AG08396 (cell line): ENCODE results near the gene ARPC2.
"Not testable (repeated sequence)": the region's sequence is repeated elsewhere in the genome, so short reads cannot be mapped to it uniquely, and the experiment has no call there.

ENCODE experiments used
- DNase-seq: peaks from one replicate; pipeline ENCODE4 v3.0.0; 2012; ENCODE audit warnings: low spot score, mixed read lengths

Gene ARPC2

DNA sequence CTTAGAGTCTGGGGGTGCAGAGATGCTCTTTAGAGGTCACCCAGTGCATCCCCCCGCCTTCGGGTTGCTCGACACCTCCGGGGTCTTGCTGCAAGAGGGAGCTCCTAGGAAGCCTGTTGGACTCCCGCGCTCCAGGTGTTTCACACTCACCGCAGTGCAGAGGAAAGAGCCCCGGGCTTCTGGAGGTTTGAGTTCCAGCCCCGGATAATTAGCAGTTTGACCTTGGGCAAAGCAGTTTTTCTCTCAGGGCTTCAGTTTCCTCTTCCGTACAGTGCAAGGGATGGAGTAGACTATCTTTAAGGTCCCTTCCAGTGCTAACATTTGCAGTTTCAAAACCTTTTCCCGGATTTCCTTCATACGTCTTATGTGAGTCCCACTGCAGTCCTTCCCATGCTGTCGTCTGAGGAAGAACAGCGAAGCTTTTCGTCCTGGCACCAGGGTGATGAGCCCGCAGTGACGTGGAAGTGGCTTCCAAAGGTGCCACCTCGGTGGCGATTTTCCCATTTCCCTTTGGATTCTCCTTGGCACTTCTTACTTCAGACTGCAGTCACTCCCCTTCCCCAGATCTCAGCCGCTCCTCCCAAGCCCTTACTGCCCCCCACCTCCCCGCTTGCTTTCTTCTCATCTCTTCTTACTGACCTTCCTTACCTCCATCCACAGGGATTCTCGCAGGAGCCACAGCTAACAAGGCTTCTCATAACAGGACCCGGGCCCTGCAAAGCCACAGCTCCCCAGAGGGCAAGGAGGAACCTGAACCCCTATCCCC is 53.9 kb downstream of the ARPC2 start:
- DNase-seq: no peak

DNA sequence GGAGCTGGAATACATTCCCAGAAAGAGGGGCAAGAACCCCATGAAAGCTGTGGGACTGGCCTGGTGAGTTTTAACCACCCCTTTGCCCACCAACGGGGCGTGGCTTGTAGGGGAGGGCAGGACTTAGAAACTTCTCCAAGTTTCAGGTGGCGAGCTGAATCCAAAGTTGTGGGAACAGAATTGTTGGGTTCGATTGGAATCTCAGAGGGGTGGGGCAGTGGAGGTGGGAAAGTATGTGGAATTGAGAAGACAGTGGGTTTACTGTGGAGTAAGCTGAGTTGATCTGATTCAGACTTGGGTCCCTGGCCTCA is 54.5 kb downstream of the ARPC2 start:
- DNase-seq: no peak

DNA sequence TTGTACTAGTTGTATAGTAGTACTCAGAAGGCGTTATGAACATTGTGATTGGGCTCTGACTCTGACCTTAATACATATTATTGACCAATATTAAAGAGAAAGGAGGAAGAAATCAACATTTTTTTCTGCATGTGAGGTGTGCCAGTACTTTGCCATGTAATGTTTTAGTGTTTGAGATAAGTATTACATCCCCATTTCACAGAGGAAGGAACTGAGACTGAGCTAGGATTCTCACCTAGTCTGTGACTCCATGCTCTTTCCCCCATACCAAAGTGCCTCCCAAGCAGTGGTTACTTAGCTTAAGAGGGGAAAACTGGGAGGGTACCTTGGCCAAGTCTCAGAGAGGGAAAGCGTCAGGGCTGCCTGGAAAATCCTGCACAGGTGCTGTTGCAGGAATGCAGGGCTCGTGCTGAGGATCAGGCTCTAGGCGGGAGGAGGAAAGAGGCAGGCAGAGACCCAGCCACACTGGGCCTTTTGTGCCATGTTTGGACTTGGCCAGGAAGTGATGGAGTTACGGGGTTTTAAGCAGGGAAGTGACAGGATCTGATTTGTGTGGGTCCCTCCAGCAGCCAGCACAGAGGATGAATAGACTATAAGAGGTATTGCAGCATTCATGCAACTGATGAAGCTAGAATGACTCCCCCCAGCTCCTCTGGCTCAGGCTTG is 55.0 kb downstream of the ARPC2 start:
- no peak for DNase-seq

DNA sequence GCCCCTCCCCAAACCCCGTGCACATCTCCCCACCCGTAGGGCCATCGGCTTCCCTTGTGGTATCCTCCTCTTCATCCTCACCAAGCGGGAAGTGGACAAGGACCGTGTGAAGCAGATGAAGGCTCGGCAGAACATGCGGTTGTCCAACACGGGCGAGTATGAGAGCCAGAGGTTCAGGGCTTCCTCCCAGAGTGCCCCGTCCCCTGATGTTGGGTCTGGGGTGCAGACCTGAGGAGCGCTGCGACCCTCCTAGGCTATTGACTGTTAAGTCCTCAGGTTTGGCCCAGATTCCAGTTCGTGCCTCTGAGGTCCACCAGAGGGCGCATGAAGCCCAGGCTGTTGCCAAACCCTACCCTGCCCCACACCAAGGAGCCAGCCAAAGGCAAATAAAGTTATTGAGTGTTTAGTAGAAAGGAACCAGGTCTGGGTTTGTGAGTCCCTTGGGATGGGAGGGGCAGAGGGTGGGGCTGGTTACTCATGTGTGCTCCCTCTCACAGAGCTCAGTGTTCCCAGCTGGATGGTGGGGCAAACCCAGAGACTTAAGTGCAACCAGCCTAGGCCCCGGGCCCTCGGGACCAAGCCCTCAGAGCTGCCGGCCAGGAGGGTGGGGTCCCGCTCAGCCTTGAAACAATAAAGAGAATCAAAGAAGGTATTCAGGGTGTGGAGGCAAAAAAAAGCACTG is 55.7 kb downstream of the ARPC2 start:
- peak; percentile 81 for DNase-seq

DNA sequence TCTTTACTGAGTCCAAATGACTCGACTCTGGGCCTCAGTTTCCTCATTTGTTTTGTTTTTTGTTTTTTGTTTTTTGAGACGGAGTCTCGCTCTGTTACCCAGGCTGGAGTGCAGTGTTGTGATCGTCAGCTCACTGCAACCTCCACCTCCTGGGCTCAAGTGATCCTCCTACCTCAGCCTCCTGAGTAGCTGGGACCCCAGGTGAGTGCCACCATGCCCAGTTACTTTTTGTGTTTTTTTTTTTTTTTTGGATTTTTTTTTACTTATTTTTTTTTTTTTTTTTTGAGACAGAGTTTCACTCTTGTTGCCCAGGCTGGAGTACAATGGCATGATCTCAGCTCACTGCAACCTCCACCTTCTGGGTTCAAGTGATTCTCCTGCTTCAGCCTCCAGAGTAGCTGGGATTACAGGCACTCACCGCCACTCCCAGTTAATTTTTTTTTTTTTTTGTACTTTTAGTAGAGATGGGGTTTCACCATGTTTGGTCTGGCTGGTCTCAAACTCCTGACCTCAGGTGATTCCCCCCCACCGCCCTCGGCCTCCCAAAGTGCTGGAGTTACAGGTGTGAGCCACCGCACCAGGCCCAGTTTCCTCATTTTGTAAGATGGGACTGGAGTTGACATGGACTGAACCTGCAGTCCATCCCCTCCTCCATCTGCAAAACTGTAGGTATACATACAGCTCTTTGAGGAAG is 56.4 kb downstream of the ARPC2 start:
- DNase-seq: not testable (repeated sequence)

DNA sequence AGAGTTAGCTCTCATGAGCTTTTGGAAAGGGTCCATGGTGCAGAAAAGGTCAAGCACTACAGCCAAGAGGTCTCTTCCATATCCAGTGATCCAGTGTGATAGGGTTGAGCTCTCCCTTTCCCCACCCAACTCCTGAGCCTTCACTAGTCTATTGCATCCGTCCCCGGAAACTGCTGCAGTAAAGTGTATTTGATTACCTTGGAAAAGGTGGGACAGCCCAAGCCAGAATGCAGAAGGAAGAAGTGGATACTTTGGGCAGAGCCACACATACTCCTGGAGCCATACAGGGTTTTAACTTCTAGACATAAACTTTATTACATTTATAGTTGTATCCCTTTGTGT is 56.9 kb downstream of the ARPC2 start:
- DNase-seq: no peak

DNA sequence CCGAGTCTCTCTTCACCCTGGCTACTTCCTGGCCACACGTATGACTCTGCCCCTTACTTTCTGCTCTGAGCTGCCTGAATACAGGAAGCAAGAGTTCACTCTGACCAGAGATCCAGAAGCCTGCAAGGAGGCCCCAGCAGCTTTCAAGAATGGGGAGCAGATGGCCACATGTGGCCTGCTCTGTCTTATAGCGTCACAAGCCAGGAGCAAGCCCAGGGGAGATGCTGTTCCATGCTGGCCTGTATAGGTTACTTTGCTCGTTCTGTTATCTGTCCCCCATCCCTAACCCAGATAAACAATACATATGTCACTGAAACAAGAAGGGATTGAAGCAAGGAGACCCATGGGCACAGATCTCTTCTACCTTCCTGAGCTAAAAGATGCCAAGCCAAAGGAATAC is 57.6 kb downstream of the ARPC2 start:
- DNase-seq: no peak

DNA sequence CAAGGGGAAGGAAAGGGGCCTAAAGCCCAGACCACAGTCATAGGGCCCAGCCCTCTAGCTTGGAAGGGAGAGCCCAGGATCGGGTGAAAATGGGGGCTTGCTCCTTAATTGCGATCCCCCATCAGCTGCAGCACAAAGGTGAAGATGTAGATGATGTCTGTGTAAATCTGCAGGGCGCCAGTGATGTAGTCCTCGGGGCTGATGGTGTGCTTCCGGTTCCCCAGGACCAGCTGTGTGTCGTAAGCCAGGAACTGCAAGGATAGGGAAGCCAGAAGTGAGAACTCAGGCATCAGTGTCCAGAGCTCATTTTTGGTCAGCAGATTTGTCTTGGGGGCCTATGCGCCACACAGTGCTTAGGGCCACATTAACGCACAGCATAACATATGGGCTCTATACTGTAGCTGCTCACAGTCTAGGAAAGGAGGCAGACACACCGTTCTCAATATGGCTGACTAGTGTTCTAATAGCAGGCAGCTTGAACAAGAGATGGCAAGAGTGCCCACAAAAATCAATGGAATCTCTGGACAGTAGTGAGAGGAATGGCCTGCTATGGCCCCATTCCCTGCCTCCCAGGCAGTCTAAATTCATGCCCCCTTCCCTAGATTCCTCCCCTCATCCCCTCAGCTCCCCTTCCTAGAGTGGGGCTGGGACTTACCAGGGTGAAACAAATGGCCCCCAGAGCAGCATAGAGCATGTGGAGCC is 58.5 kb downstream of the ARPC2 start:
- no peak for DNase-seq

DNA sequence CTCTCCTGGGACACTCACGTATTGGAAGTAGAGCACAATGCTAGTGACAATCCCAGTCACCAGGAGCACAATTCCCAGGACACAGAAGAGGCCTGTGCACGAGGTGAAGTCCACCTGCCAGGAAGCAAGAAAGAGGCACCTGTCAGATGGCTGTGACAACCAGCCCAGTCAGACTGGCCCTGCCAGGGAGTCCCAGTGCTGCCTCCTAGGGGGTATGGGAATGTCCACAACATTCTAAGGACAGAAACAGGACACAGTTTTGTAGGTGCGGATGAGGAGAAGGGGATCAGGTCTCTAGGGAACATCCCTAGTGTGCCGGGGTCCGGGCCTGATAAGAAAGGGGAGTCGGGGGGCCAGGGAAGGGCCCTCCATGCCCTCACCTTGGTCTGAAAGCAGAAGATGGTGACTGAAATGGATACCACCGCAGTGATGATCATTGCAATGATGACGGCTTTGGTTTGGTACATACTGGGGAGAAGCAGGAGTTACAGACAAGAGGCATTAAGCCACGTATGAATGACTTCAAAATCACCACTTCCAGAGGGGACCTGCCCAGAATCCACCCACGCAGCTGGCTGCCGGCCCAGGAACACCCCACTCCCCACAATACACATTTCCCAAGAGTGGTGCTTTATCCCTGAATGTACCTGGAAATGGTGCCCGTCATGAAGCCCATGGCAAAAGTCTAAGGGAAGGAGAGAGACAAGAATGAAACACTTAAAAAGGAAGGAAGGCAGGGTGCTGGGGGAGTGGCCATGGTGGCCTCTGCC is 60.2 kb downstream of the ARPC2 start:
- no peak for DNase-seq

DNA sequence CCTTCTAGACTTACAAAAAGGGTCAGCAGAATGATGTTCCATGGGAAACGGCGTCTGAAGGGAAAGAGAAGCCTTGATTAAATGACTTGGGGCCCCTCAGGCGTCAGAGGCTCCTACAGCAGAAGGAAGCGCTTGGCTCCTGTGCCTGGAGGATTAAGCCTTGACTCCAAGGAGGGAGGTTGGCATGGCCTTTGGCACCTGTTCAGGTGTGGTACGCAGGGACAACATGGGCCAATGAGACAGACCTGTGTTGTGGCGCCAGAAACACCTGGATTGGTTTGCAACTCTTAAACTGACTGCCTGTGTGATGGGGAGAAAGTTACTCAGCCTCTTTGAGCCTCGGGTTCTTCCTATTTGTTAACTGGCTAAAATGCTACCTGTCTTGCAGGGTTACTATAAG is 60.9 kb downstream of the ARPC2 start:
- no peak for DNase-seq

DNA sequence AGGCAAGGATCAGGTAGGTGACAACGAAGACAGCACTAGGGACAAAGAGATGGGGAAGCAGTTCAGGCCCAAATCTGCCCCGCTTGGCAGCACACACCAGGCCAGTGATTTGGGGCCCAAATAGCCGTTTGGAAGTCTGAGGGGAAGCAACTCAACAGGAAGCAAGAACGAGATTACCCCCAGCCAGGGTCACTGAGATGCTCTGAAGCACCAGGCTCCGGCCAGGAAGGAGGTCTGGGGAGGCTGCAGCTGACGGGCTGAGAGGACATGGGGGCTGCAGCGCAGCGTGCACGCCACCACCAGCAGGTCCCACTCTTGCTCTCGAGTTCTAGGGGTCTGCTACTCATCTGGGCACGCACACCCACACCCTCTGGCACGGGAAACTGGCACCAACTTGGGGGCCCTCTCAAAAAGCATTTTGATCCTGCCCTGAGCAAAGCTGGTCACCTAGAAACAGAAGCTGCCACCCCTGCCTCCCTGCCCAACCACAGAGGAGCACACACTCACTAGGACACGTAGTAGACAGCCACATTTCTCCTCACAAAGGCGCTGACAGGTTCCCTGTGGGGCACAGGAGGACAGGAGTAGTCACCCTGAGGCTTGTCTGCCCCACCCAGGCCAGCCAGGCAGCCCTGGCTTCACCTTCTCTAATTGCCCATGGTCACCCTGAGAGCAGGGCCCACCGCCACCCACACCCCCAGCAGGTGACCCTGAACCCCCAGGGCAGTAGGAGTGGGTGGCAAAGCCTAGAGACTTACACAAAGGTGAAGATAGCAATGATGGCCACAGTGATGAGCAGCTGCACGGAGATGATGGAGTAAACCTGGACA is 61.8 kb downstream of the ARPC2 start:
- DNase-seq: no peak

DNA sequence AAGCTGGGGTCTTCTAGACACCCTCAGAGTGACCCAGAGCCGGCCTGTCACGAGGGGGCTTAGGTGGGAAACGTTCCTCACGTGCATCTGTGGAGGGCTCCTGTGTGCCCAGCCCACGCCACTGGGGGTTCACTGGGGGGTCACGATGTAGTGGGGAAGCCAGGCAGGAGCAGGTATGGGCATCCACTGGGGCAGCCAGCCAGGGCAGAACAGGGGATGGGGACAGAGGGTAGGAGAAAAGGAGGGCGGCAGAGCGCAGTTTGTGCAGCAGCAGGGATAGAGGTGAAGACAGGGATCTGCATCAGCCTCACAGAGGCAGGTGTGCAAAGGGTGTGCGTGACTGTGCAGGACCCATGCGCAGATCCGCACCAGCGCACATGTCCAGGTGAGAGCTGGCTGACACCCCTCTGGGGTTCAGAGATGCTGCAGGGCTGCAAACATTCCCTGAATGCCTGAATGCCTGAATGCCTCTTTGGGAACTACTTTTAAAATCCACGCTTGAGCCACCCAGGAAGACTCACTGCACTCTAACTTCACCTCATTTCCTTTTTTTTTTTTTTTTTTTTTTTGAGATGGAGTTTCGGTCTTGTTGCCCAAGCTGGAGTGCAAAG is 63.4 kb downstream of the ARPC2 start:
- DNase-seq: no peak

DNA sequence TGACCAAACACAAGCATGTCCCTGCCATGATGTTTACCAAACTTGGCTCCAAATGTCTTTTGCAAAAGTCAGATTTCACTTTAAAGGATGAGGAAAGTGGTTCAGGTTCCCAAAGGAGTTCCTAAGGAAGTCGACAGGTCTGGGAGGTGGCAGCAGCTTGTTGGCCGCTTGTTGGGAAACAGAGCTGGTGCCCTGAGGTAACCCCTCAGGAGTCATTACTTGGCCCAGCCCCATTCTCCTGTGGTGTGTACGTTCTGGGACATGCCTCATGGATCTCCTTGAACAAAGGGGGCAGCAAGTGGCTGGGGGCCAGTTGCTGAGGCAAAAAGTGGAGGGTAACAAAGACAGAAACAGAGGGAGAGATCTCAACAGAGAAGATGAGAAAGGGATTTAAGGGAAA is 64.5 kb downstream of the ARPC2 start:
- no peak for DNase-seq

DNA sequence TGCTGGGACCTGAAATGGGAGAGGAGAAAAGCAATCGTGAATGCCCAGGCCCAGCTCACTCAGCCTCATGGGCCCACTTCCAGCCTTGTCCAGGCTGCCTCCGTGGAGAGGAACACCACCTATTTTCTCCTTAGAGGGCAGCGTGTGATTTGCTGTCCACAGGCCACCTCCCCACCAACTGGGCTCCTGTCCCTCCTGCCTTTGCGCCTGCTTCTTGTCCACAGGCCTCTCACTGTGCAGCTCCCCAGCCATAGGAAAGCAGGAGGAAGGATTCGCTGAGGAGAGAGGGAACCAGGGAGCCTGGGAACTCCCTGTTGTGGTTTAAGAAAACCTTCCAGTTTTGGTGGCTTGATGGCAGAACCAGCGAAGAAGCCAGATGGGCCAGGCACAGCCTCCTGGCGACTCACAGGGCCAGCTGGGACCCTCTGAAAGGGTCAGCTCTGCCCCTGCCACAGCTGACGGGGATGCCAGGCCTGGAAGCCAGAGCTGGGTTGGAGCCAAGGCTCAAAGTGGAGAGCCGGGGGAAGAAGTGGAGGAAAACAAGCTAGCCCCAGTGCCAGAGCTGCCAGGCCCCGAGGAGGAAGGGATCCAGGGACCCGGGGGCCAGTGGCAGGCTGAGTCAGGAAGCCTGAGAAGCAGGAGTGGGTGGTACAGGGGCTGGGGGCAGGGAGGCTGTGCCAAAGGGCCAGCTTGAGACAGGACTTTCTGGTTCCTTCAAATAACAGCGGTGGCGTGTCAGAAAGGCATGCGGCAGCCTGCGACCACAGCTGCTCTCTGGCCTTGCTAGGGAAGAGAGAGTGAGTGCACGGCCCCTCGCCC is 65.4 kb downstream of the ARPC2 start:
- peak; percentile 54 for DNase-seq

DNA sequence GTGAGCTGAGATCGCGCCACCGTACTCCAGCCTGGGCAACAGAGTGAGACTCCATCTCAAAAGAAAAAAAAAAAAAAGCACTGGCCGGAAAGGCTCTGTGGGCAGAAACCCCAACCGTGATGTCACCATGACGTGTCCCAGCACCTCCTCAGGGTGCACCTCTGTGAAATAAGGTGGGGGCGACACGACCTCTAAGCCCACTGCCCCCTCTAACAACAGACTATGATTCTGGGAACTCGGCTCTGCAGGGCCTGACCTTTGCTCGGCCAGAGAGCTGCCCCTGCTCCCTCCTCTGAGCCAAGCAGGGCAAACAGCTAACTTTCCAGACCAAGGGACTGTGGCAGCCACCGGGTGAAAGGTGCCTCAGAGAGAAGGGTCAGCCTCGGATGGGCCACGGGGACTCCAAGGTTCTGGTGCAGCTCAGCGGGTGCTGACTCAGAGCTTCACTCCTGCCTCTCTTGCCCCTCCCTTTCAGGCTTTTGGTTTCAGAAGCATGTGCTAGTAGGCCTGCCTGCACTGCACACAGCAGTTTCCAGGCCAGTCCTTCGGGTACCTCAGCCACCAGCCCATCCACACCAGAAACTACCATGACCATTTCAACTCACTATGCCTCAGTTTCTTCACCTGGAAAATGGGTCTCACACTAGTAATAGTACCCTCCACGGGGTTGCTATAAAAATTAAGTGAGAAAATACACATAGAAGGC is 67.3 kb downstream of the ARPC2 start:
- peak; percentile 78 for DNase-seq

DNA sequence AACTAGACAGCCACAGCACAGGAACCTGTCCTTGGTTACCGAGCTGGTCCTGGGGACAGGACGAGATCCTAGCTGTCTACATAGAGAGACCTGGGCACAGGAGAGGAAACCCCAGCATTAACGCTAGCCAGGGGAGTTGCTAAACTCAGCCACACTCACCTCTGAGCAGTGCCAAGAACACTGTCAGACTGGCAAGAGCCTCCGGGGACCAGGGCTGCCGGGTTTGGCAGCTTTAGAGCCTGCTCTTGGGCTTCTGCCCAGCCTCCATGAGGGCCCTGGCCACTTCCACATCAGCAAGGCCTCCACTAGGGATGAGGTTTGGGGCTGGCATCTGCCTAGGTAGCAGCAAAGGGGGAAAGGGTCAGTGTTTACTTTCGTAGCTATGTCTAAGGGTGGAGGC is 68.6 kb downstream of the ARPC2 start:
- no peak for DNase-seq

DNA sequence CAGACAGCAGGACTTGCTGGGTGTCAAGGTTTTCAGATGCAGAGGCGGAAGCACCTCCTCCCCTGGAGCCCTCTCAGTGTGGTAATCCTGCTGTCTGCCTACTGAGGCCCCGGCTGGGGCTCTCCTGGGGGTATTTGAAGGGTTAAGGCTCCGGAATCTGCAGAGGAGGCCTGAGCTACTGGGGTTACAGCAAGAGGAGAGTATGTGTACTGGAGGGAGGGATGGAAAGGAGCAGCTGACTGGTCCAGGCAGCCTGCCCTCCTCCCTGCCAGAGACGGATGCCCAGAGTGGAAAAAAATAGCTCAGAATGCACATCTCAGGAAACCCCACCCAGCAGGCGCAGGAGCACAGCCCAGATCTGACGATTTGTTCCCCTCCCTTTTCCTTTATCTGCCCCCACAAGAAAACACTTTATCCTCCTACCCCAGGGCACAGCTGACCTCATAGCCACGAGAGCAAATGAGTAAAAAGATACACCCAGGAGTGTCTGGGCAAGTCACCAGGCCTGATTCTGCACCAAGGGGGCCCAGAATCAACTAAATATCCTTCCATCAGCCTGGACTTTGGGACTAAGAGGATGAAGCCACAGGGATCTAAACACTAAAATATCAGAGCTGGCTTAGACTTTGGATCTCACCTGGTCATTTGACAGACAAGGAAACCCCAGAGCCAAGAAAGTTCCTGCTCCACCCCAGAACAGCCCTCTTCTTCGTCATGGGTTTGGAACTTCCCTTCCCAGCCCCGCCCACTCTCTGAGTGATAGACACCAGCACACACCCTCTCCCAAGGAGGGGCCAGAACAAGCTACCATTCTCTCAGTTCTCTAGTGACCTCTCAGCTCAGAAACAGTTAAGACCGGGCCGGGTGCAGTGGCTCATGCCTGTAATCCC is 69.8 kb downstream of the ARPC2 start:
- DNase-seq: peak; percentile 90
